Erythroblast (primary cell): Measurements from ENCODE around the gene EIF3F.

Experiments used
- GATA1 ChIP-seq: IDR thresholded peaks from 2 replicates; pipeline ENCODE4 v1.6.1; 2011; ENCODE audit warnings: low read depth, mild to moderate bottlenecking, control low read depth, low read length, moderate library complexity
- POLR2A ChIP-seq: IDR thresholded peaks from 2 replicates; pipeline ENCODE4 v1.6.1; 2011; ENCODE audit warnings: mild to moderate bottlenecking, low read length

DNA sequence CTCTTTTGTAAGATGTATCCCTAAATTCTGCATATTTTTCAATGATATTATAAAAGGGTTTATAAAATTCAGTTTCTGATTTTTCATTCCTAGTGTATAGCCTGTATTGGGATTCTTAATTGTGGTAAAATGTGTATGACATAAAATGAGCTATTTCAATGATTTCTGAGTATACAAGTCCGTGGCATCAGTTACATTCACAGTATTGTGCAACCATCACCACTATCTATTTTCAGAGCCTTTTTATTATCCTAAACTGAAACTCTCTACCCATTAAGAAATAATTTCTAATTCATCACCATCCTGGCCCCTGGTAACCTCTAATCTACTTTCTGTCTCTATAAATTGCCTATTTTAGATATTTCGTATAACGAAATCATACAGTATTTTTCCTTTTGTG lies 39.8 kb downstream of the EIF3F start:
- no peak for TF ChIP-seq POLR2A
- TF ChIP-seq GATA1, result no peak
